Loucy (cell line): ENCODE measurements around the gene NCOR1.

ENCODE experiments used
- H2AFZ ChIP-seq: fragments of 200-600 bp; sonication (generic); 2 replicates; pipeline ENCODE4 v1.6.0; 2016; ENCODE audit warnings: antibody characterized with exemption, mild to moderate bottlenecking, low read length, moderate library complexity
- H3F3A ChIP-seq: fragments of 200-600 bp; 2 replicates; pipeline ENCODE4 v1.6.0; 2016; ENCODE audit warnings: antibody characterized with exemption, low read depth, mild to moderate bottlenecking
- H3K27me3 ChIP-seq: fragments of 200-600 bp; sonication (generic); 2 replicates; pipeline ENCODE4 v1.6.1; 2014; ENCODE audit warnings: low read length, mild to moderate bottlenecking; ENCODE audit not compliant: insufficient read depth, poor library complexity, severe bottlenecking
- H3K36me3 ChIP-seq: fragments of 200-600 bp; sonication (generic); 2 replicates; pipeline ENCODE4 v1.6.1; 2016; ENCODE audit warnings: low read length; ENCODE audit not compliant: insufficient read depth
- H3K4me1 ChIP-seq: fragments of 200-600 bp; sonication (generic); 2 replicates; pipeline ENCODE4 v1.5.1; 2014; ENCODE audit warnings: low read length, mild to moderate bottlenecking; ENCODE audit not compliant: insufficient read depth, poor library complexity, severe bottlenecking
- H3K4me2 ChIP-seq: fragments of 200-600 bp; sonication (generic); 2 replicates; pipeline ENCODE4 v1.6.0; 2014; ENCODE audit warnings: antibody characterized with exemption, low read length, low read depth, mild to moderate bottlenecking; ENCODE audit not compliant: poor library complexity, severe bottlenecking
- H3K4me3 ChIP-seq: fragments of 200-600 bp; sonication (generic); 2 replicates; pipeline ENCODE4 v1.5.1; 2014; ENCODE audit warnings: low read length, mild to moderate bottlenecking, mixed read lengths; ENCODE audit not compliant: poor library complexity, severe bottlenecking
- H3K79me2 ChIP-seq: fragments of 200-600 bp; sonication (generic); 2 replicates; pipeline ENCODE4 v1.6.1; 2014; ENCODE audit warnings: low read length; ENCODE audit not compliant: insufficient read depth
- H3K9ac ChIP-seq: fragments of 200-600 bp; sonication (generic); 2 replicates; pipeline ENCODE4 v1.6.0; 2014; ENCODE audit warnings: mild to moderate bottlenecking, low read depth, low read length, moderate library complexity; ENCODE audit not compliant: poor library complexity, severe bottlenecking
- H3K9me2 ChIP-seq: fragments of 200-600 bp; sonication (generic); replicated peaks from 2 replicates; pipeline ENCODE4 v1.6.1; 2016; ENCODE audit warnings: low read depth, low read length, mixed read lengths
- H3K9me3 ChIP-seq: fragments of 200-600 bp; sonication (generic); 2 replicates; pipeline ENCODE4 v1.6.1; 2014; ENCODE audit warnings: mild to moderate bottlenecking, antibody characterized with exemption, low read length, low read depth; ENCODE audit not compliant: insufficient read depth
- H4K20me1 ChIP-seq: fragments of 200-600 bp; sonication (generic); 2 replicates; pipeline ENCODE4 v1.6.0; 2014; ENCODE audit warnings: antibody characterized with exemption, low read length, mild to moderate bottlenecking; ENCODE audit not compliant: insufficient read depth, poor library complexity, severe bottlenecking
- CTCF ChIP-seq: fragments of 200-600 bp; sonication (generic); conservative IDR thresholded peaks from 2 replicates; pipeline ENCODE4 v1.5.1; 2014; ENCODE audit warnings: mild to moderate bottlenecking, antibody characterized with exemption, low read length
- EZH2phosphoT487 ChIP-seq: fragments of 200-600 bp; IDR thresholded peaks from 2 replicates; pipeline ENCODE4 v1.6.1; 2018; ENCODE audit warnings: antibody characterized with exemption, mild to moderate bottlenecking, moderate library complexity, borderline replicate concordance

NCOR1 gene

GRCh38 chr17:16086957-16087356 lies 128.4 kb downstream of the NCOR1 start:
- Histone ChIP-seq H4K20me1 (no peaks in the 10 kb centered on the region), H3K4me2 (no peak overlapping the region), H3K9me3 (no peaks in the 10 kb centered on the region), H3K4me1 (no peaks in the 10 kb centered on the region), H3K9ac (no peak overlapping the region), H3K79me2 (no peaks in the 10 kb centered on the region), H2AFZ (no peak overlapping the region), H3K36me3 (peaks cover 63% of the 10 kb centered on the region), H3K9me2 (no peaks in the 10 kb centered on the region), H3K4me3 (no peak overlapping the region), H3F3A (no peaks in the 10 kb centered on the region), H3K27me3 (no peaks in the 10 kb centered on the region)
- TF ChIP-seq EZH2phosphoT487 (no peak), CTCF (no peak)

DNA sequence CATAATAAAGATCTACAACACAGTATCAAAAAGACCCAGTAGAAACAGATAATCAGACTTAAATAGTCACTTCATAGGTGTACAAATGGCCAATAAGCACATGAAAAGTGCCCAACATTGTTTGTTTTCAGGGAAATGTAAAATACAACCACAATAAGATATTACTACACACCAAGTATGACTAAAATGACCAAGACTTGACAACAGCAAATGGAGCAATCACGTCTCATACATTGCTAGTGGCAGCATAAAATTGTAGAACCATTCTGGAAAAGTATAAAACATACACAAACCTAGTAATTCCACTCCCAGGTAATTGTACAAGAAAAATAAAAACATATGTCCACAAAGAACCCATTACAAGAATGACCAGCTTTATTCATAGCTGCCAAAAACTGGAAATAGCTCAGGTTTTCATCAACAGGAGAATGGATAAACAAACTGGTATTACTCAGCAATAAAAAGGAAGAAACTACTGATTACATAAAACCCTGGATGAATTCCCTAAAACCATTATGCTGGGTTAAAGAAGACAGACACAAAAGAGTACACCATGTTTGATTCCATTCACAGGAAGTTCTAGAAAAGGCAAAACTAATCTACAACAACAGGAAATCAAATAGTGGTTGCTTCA lies 130.2 kb downstream of the NCOR1 start:
- Histone ChIP-seq H2AFZ (no peak overlapping the region), H3K4me1 (no peaks in the 10 kb centered on the region), H3K4me3 (no peak overlapping the region), H3K36me3 (peaks cover 59% of the 10 kb centered on the region), H3F3A (no peaks in the 10 kb centered on the region), H3K27me3 (no peaks in the 10 kb centered on the region), H3K79me2 (no peaks in the 10 kb centered on the region), H3K9ac (no peak overlapping the region), H3K9me2 (no peaks in the 10 kb centered on the region), H3K9me3 (no peaks in the 10 kb centered on the region), H4K20me1 (no peaks in the 10 kb centered on the region), H3K4me2 (no peak overlapping the region)
- TF ChIP-seq EZH2phosphoT487: no peak
- no peak for TF ChIP-seq CTCF

GRCh38 chr17:16083223-16083622 lies 132.1 kb downstream of the NCOR1 start:
- Histone ChIP-seq H3K27me3 (no peaks in the 10 kb centered on the region), H3K9me2 (no peaks in the 10 kb centered on the region), H3K4me1 (no peaks in the 10 kb centered on the region), H3K4me3 (no peak overlapping the region), H3K36me3 (peaks cover 67% of the 10 kb centered on the region), H3K9me3 (no peaks in the 10 kb centered on the region), H3K79me2 (no peaks in the 10 kb centered on the region), H3K4me2 (no peak overlapping the region), H3K9ac (no peak overlapping the region), H3F3A (no peaks in the 10 kb centered on the region), H2AFZ (no peak overlapping the region), H4K20me1 (no peaks in the 10 kb centered on the region)
- TF ChIP-seq EZH2phosphoT487: no peak
- TF ChIP-seq CTCF: no peak
